GM12878 (cell line): ENCODE results near the gene CCDC177. TPM values are rescaled to one million over a fixed set of nuclear protein-coding genes. Genes with fewer than 3 reads are reported as not detected.

ENCODE experiments used
- ATAC-seq: fragments of 200-7000 bp; cut with Tn5 transposase; 3 replicates; pipeline ENCODE4 v1.9.1; 2020; ENCODE audit warnings: mild to moderate bottlenecking, moderate library complexity
- BruUV-seq: library from RNA; stranded (reverse); fragments of 400-500 nt; replicated peaks from 2 replicates; lab custom pipeline; 2021; lab: Mats Ljungman, UMichigan
- CTCF ChIA-PET: fragments of 300-600 bp; sonication (Branson Sonifier 250); formaldehyde crosslinking; extraction: SDS; loops from one replicate; lab custom pipeline; 2021; ENCODE audit warnings: inconsistent platforms; lab: Yijun Ruan, JAX
- POLR2A ChIA-PET: fragments of 350-600 bp; formaldehyde crosslinking; extraction: SDS; loops from one replicate; lab custom pipeline; 2021; ENCODE audit warnings: inconsistent platforms; lab: Charles Lee
- RAD21 ChIA-PET: fragments of 300-600 bp; sonication (Branson Sonifier 250); formaldehyde crosslinking; loops from one replicate; lab custom pipeline; 2023; ENCODE audit warnings: antibody characterized with exemption; ENCODE audit not compliant: unreplicated experiment; lab: Charles Lee
- SMC1A ChIA-PET: fragments of 300-600 bp; sonication (Branson Sonifier 250); formaldehyde crosslinking; loops from one replicate; lab custom pipeline; 2023; ENCODE audit not compliant: unreplicated experiment, uncharacterized antibody; lab: Charles Lee
- DNase-seq: peaks from one replicate; pipeline ENCODE4 v3.0.0-alpha.2; 2011; ENCODE audit warnings: low read depth, low spot score
- FAIRE-seq: peaks from 3 replicates; lab custom pipeline; 2011; peaks lifted over from hg19 to GRCh38; lab: Jason Lieb, UNC
- H2AFZ ChIP-seq: 2 replicates; pipeline ENCODE4 v1.6.0; 2011; ENCODE audit warnings: low read depth, low read length, control low read depth; ENCODE audit not compliant: control insufficient read depth
- H3K27ac ChIP-seq: 2 replicates; pipeline ENCODE4 v1.5.1; 2011; ENCODE audit warnings: control low read depth; ENCODE audit not compliant: control insufficient read depth, insufficient read depth
- H3K27me3 ChIP-seq, 2 experiments: replicated peaks in 1 of 2; 2 replicates each; pipeline versions ENCODE4 v1.6.0 to v1.6.1; 2011; ENCODE audit warnings: low read length in 1 of 2; ENCODE audit not compliant: control insufficient read depth in 2 of 2, insufficient read depth in 2 of 2
- H3K36me3 ChIP-seq, 2 experiments: 2 replicates each; pipeline ENCODE4 v1.5.1; 2011; ENCODE audit warnings: low read length in 1 of 2; ENCODE audit not compliant: control insufficient read depth in 2 of 2, insufficient read depth in 2 of 2
- H3K4me1 ChIP-seq: 2 replicates; pipeline ENCODE4 v1.6.1; 2011; ENCODE audit warnings: mild to moderate bottlenecking, low read length, moderate library complexity, mixed read lengths; ENCODE audit not compliant: control insufficient read depth, insufficient read depth
- H3K4me2 ChIP-seq: 2 replicates; pipeline ENCODE4 v1.6.0; 2011; ENCODE audit warnings: control low read depth; ENCODE audit not compliant: control insufficient read depth, insufficient read depth
- H3K4me3 ChIP-seq: fragments of 200-600 bp; sonication (generic); 2 replicates; pipeline ENCODE4 v1.5.1; 2016
- H3K79me2 ChIP-seq: 2 replicates; pipeline ENCODE4 v1.6.0; 2011; ENCODE audit warnings: low read length; ENCODE audit not compliant: control insufficient read depth, insufficient read depth
- H3K9ac ChIP-seq: 2 replicates; pipeline ENCODE4 v1.8.0; 2011; ENCODE audit warnings: low read length, control low read depth, mixed read lengths; ENCODE audit not compliant: control insufficient read depth, insufficient read depth
- H3K9me3 ChIP-seq: replicated peaks from 3 replicates; pipeline ENCODE4 v1.5.1; 2011; ENCODE audit warnings: mild to moderate bottlenecking, low read length; ENCODE audit not compliant: control insufficient read depth, insufficient read depth
- H4K20me1 ChIP-seq: 2 replicates; pipeline ENCODE4 v1.6.0; 2011; ENCODE audit not compliant: control insufficient read depth, insufficient read depth
- BMI1 ChIP-seq: fragments of 450-650 bp; IDR thresholded peaks from 2 replicates; pipeline ENCODE4 v1.6.1; 2016; ENCODE audit warnings: mild to moderate bottlenecking, moderate library complexity, borderline replicate concordance
- CBX5 ChIP-seq: sonication (generic); IDR thresholded peaks from 2 replicates; pipeline ENCODE4 v1.6.1; 2016; ENCODE audit warnings: low read depth, moderate library complexity, mild to moderate bottlenecking, inconsistent platforms
- CHD4 ChIP-seq: fragments of 200-600 bp; sonication (generic); IDR thresholded peaks from 2 replicates; pipeline ENCODE4 v1.6.1; 2016; ENCODE audit warnings: mild to moderate bottlenecking
- EP300 ChIP-seq, 2 experiments: fragments of 150-350 bp in 1 of 2; IDR thresholded peaks; 2 replicates each; pipeline ENCODE4 v1.6.1; 2011 to 2012; ENCODE audit warnings: low read depth in 2 of 2, low read length in 2 of 2, borderline replicate concordance in 1 of 2, improper control_type of control experiment in 1 of 2, inconsistent platforms in 1 of 2; ENCODE audit not compliant: control insufficient read depth in 1 of 2
- HDAC2 ChIP-seq: fragments of 200-600 bp; sonication (generic); IDR thresholded peaks from 2 replicates; pipeline ENCODE4 v1.6.1; 2017
- IRF5 ChIP-seq: fragments of 450-650 bp; IDR thresholded peaks from 2 replicates; pipeline ENCODE4 v1.6.1; 2017; ENCODE audit warnings: borderline replicate concordance
- KDM1A ChIP-seq: fragments of 200-600 bp; sonication (generic); IDR thresholded peaks from 2 replicates; pipeline ENCODE4 v1.6.1; 2016; ENCODE audit warnings: borderline replicate concordance
- NFIC ChIP-seq: IDR thresholded peaks from 2 replicates; pipeline ENCODE4 v1.6.1; 2012; ENCODE audit warnings: low read depth, mild to moderate bottlenecking, inconsistent platforms, low read length, moderate library complexity
- SPI1 ChIP-seq: IDR thresholded peaks from 2 replicates; pipeline ENCODE4 v1.6.1; 2011; ENCODE audit warnings: low read depth, mild to moderate bottlenecking, low read length, moderate library complexity, borderline replicate concordance; ENCODE audit not compliant: insufficient read depth
- TAF1 ChIP-seq: IDR thresholded peaks from 2 replicates; pipeline ENCODE4 v1.6.1; 2011; ENCODE audit warnings: mild to moderate bottlenecking, low read depth, low read length, borderline replicate concordance
- TCF7 ChIP-seq: IDR thresholded peaks from 2 replicates; pipeline ENCODE4 v1.6.1; 2014; ENCODE audit warnings: antibody characterized with exemption, borderline replicate concordance
- WGBS: methylation state at CpG from one replicate; pipeline ENCODE4 v1.1.6; 2016; ENCODE audit warnings: low lambda C conversion rate; ENCODE audit not compliant: insufficient replicate concordance, insufficient coverage; ENCODE audit errors: missing lambda C conversion rate; 5-methylcytosine and 5-hydroxymethylcytosine counted together
- in situ Hi-C: fragments of 300-500 bp; cut with MboI; formaldehyde crosslinking; loops from 9 replicates; pipeline ENCODE4 v1.14.3; 2018; ENCODE audit warnings: mixed read lengths
- intact Hi-C: fragments of 100-400 bp; cut with micrococcal nuclease; formaldehyde crosslinking; loops from one replicate; pipeline ENCODE4 v1.14.2; 2022; ENCODE audit not compliant: unreplicated experiment
- polyA plus RNA-seq, 11 experiments: library from polyadenylated mRNA; depleted of rRNA in 4 of 11; unstranded in 6 of 11; stranded (reverse) in 5 of 11; fragments of >200 nt; fragmentation: Nextera tagmentation in 4 of 11; fragmentation: Illumina TruSeq in 1 of 11; extraction: Ambion mirVana in 4 of 11; extraction: Trizol in 1 of 11; gene quantifications; 1 replicate in 1 of 11; 2 replicates in 10 of 11; pipeline versions ENCODE4 v1.2.1 to v1.2.3, GENCODE V29; 2011 to 2016; ENCODE audit warnings: inconsistent platforms in 2 of 11, missing spikeins in 2 of 11, low read depth in 1 of 11
- total RNA-seq, 4 experiments: library from RNA; depleted of rRNA in 3 of 4; stranded (reverse); fragments of >200 nt in 3 of 4; fragmentation: Illumina TruSeq in 1 of 4; extraction: Trizol in 1 of 4; gene quantifications; 2 replicates each; pipeline versions ENCODE4 v1.2.1 to v1.2.3, GENCODE V29; 2013 to 2021
- TF ChIP-seq, protein P1 (sequence below): IDR thresholded peaks from 2 replicates; pipeline ENCODE4 v1.6.1; 2011; ENCODE audit warnings: mild to moderate bottlenecking, low read depth, low read length, moderate library complexity; ENCODE audit not compliant: insufficient replicate concordance
- TF ChIP-seq, protein P2 (sequence below): IDR thresholded peaks from 2 replicates; pipeline ENCODE4 v1.6.1; 2011; ENCODE audit warnings: borderline replicate concordance, low read depth, mild to moderate bottlenecking, moderate library complexity, low read length; ENCODE audit not compliant: insufficient read depth, poor library complexity, severe bottlenecking
- TF ChIP-seq, protein P3 (sequence below): fragments of 450-650 bp; formaldehyde crosslinking; IDR thresholded peaks from 2 replicates; pipeline ENCODE4 v1.4.0; 2020; ENCODE audit warnings: mild to moderate bottlenecking, moderate library complexity

Gene CCDC177
- total and polyA plus RNA-seq, 10 of the 15 experiments (the other 5 are each of a cell fraction or from before 2014, with no cell fraction given): not detected

DNA sequence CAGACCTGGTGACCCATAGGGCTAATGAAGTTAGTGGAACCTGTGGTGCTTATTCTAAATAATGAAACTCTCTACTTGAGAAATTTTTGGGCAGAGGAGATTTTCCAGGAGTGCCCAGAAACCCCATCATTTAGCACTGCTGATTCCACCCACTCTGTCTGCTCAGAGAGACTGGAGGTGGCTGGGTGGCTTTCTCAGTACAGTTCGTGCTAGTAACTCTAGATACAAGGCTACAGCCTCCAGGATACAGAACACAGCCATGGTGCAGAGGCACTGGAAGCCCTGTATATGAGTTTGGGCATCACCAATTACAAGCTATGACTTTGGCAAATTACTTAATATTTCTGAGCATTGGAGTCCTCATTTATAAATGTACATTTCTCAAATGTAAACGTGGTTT, 32.4 kb downstream of the CCDC177 start (continued):
- no peak for TF ChIP-seq TCF7
- TF ChIP-seq TAF1: no peak
- no peak for TF ChIP-seq IRF5
- TF ChIP-seq SPI1: no peak
- TF ChIP-seq, protein P1, sequence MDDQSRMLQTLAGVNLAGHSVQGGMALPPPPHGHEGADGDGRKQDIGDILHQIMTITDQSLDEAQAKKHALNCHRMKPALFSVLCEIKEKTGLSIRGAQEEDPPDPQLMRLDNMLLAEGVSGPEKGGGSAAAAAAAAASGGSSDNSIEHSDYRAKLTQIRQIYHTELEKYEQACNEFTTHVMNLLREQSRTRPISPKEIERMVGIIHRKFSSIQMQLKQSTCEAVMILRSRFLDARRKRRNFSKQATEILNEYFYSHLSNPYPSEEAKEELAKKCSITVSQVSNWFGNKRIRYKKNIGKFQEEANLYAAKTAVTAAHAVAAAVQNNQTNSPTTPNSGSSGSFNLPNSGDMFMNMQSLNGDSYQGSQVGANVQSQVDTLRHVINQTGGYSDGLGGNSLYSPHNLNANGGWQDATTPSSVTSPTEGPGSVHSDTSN: no peak
- TF ChIP-seq CBX5: no peak
- TF ChIP-seq HDAC2: no peak
- no peak for TF ChIP-seq BMI1

DNA sequence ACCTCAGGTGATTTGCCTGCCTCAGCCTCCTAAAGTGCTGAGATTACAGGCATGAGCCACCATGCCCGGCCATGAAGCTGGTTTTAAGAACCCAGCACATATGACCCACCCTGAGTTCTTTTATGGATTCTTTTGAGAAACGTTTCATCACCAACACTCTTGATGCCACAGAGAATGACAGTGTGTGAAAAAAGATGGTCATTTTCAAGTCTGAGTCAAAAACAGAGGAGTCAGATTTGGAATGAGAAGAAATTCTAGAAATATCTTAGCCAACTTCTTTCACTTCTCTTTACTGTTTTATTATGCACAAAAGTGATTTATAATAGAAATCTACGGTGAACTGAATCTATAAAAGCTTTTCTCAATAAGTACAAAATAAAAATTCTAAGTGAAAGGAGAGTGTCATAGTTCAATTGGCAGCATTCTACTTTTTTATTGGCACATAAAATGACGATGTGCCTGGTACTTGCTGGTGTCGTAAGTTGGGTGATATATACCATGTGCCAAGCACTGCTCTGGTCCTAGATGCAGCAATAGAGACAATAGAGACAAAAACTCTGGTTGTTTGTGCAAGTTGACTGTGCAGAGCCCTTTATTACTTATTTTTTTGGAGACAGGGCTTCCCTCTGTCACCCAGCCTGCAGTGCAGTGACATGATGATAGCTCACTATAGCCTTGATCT, 33.9 kb downstream of the CCDC177 start:
- ChIA-PET POLR2A (no interaction called here), RAD21 (no interaction called here), SMC1A (no interaction called here), CTCF (interaction anchor here (0.6 kb wide), 1 partner anchor 189 kb away, joined by 3 read pairs; no protein-coding TSS in a partner anchor)
- H4K20me1 ChIP-seq: no peaks in the 10 kb centered on the region
- ATAC-seq: peak; percentile 75
- DNase-seq: no peak
- H3K36me3 ChIP-seq: no peaks in the 10 kb centered on the region
- H3K4me3 ChIP-seq: no peak overlapping the region
- peaks cover 9% of the 10 kb centered on the region for H3K4me1 ChIP-seq
- 5% methylated on average over 5 of the region's 5 CpGs for WGBS
- intact Hi-C loops: no loop called here
- FAIRE-seq: no peak
- no peak overlapping the region for H3K9ac ChIP-seq
- no peaks in the 10 kb centered on the region for H3K9me3 ChIP-seq
- H3K79me2 ChIP-seq: no peaks in the 10 kb centered on the region
- H3K27ac ChIP-seq: no peak overlapping the region
- in situ Hi-C loops: no loop called here
- peaks cover 0 to 2% of the 10 kb centered on the region in 2 experiments; a peak in 1 of 4 replicates for H3K27me3 ChIP-seq
- BruUV-seq: no TSS peak
- H2AFZ ChIP-seq: no peak overlapping the region
- H3K4me2 ChIP-seq: peak overlapping the region; percentile 30; the same call in 1 of the 2 replicates
- no peak for TF ChIP-seq CHD4
- no peak for TF ChIP-seq KDM1A
- no peak for TF ChIP-seq EP300 (IDR thresholded peaks at IDR 0.05; ENCODE audit: borderline replicate concordance in 1 of 2, control insufficient read depth in 1 of 2, low read depth in 2 of 2, low read length in 2 of 2)
- TF ChIP-seq, protein P2, sequence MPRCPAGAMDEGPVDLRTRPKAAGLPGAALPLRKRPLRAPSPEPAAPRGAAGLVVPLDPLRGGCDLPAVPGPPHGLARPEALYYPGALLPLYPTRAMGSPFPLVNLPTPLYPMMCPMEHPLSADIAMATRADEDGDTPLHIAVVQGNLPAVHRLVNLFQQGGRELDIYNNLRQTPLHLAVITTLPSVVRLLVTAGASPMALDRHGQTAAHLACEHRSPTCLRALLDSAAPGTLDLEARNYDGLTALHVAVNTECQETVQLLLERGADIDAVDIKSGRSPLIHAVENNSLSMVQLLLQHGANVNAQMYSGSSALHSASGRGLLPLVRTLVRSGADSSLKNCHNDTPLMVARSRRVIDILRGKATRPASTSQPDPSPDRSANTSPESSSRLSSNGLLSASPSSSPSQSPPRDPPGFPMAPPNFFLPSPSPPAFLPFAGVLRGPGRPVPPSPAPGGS: no peak
- TF ChIP-seq NFIC: peak; percentile 61
- TF ChIP-seq, protein P3, sequence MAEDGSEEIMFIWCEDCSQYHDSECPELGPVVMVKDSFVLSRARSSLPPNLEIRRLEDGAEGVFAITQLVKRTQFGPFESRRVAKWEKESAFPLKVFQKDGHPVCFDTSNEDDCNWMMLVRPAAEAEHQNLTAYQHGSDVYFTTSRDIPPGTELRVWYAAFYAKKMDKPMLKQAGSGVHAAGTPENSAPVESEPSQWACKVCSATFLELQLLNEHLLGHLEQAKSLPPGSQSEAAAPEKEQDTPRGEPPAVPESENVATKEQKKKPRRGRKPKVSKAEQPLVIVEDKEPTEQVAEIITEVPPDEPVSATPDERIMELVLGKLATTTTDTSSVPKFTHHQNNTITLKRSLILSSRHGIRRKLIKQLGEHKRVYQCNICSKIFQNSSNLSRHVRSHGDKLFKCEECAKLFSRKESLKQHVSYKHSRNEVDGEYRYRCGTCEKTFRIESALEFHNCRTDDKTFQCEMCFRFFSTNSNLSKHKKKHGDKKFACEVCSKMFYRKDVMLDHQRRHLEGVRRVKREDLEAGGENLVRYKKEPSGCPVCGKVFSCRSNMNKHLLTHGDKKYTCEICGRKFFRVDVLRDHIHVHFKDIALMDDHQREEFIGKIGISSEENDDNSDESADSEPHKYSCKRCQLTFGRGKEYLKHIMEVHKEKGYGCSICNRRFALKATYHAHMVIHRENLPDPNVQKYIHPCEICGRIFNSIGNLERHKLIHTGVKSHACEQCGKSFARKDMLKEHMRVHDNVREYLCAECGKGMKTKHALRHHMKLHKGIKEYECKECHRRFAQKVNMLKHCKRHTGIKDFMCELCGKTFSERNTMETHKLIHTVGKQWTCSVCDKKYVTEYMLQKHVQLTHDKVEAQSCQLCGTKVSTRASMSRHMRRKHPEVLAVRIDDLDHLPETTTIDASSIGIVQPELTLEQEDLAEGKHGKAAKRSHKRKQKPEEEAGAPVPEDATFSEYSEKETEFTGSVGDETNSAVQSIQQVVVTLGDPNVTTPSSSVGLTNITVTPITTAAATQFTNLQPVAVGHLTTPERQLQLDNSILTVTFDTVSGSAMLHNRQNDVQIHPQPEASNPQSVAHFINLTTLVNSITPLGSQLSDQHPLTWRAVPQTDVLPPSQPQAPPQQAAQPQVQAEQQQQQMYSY (CRISPR knock-in tag): no peak
